Measurements from ENCODE around the gene CAMSAP2. TPM values are rescaled to one million over a fixed set of nuclear protein-coding genes. Genes with fewer than 3 reads are reported as not detected.

CAMSAP2 gene
- total RNA-seq, 1 donor from 2014 or later = 10.6 TPM

DNA sequence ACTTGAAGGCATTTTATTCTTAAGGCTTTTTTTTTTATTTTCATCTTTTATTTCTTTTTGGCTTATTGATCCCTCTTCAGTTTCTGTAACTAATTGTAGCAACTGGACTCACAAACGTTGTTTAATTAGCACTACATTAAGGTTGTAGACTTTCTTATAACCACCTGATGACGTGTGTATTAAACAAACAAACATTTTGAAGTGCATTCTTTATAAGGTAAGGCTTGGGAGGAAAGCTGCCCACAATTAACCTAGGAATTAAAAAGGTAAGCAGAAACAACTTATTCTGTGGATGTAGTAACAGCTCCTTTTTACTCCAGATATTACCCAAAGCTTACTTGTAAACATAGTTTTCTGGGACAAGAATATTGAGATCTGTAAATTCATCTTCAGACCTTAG, 55.0 kb downstream of the CAMSAP2 start:
- no peak for DNase-seq (ENCODE audit: low read depth)
- TF ChIP-seq, protein P1, sequence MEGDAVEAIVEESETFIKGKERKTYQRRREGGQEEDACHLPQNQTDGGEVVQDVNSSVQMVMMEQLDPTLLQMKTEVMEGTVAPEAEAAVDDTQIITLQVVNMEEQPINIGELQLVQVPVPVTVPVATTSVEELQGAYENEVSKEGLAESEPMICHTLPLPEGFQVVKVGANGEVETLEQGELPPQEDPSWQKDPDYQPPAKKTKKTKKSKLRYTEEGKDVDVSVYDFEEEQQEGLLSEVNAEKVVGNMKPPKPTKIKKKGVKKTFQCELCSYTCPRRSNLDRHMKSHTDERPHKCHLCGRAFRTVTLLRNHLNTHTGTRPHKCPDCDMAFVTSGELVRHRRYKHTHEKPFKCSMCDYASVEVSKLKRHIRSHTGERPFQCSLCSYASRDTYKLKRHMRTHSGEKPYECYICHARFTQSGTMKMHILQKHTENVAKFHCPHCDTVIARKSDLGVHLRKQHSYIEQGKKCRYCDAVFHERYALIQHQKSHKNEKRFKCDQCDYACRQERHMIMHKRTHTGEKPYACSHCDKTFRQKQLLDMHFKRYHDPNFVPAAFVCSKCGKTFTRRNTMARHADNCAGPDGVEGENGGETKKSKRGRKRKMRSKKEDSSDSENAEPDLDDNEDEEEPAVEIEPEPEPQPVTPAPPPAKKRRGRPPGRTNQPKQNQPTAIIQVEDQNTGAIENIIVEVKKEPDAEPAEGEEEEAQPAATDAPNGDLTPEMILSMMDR (conservative IDR thresholded peaks at IDR 0.05; ENCODE audit: low read depth, low read length) = no peak
- H3K4me3 ChIP-seq (ENCODE audit: low read depth, low read length) = no peak overlapping the region

DNA sequence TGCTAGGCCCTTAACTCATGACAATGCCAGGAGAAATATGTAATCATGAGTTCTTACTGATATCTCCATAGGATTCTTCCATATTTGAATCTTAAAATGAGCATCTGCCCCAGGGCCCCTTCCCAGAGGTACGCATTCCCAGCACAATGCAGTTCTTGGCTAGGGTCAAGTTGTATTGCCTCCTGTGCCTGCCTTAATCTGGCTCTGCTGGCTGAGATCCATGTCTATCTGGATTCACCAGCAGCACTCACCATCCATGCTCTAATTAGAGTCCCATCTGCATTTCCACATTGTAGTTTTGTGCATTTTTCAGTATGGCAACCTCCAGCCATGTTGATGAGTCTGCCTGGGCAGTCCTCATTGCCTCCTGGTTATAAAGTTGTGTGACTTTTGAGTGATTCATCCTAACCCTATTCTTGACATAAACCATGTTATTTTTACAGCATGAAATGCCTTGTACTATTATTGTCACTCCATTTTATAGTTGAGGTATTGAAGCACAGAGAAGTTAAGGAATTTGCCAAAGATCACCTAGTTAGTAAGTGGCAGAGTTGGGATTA, 55.9 kb downstream of the CAMSAP2 start:
- DNase-seq (ENCODE audit: low read depth) = no peak
- TF ChIP-seq, protein P1 (conservative IDR thresholded peaks at IDR 0.05; ENCODE audit: low read depth, low read length) = no peak
- H3K4me3 ChIP-seq (ENCODE audit: low read depth, low read length) = no peak overlapping the region

DNA sequence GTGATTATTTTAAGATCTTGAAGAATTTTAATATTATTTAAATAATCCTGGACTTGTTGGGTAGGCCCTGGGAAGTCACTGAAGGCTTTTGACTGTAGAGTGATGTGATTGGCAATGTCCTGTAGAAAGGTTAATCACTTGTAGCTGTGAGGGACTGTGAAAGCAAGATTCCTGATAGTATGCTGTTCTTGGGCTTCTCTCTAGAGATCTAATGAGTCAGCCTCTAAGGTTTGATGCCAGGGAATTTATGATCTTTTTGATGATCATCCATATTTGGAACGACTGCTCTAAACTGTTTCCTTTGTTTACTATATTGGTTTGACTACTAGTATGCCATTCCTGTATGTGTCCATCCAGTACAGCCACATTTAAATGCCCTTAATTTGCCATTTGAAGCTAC, 56.5 kb downstream of the CAMSAP2 start:
- TF ChIP-seq, protein P1 (conservative IDR thresholded peaks at IDR 0.05; ENCODE audit: low read depth, low read length) = no peak
- H3K4me3 ChIP-seq (ENCODE audit: low read depth, low read length) = no peak overlapping the region
- no peak for DNase-seq (ENCODE audit: low read depth)

DNA sequence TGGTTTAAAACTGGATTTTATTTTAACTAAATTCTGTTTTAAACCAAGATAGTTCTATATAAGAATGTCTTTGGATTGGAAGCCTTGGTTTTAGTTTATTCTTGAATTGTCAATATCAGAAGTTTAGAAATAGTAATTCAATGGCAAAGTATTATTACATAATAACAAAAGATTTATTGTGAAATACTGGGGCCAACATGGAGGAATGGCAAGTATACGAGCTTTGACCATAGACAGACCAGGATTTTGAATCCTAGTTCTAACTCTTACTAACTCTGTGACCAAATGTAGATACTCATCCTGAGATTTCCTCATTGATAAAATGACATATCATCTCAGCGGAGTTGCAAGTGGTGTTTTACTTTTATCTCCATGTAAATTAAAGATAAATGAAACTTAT, 63.3 kb downstream of the CAMSAP2 start:
- TF ChIP-seq, protein P1 (conservative IDR thresholded peaks at IDR 0.05; ENCODE audit: low read depth, low read length) = no peak
- no peak for DNase-seq (ENCODE audit: low read depth)
- H3K4me3 ChIP-seq (ENCODE audit: low read depth, low read length) = no peak overlapping the region

DNA sequence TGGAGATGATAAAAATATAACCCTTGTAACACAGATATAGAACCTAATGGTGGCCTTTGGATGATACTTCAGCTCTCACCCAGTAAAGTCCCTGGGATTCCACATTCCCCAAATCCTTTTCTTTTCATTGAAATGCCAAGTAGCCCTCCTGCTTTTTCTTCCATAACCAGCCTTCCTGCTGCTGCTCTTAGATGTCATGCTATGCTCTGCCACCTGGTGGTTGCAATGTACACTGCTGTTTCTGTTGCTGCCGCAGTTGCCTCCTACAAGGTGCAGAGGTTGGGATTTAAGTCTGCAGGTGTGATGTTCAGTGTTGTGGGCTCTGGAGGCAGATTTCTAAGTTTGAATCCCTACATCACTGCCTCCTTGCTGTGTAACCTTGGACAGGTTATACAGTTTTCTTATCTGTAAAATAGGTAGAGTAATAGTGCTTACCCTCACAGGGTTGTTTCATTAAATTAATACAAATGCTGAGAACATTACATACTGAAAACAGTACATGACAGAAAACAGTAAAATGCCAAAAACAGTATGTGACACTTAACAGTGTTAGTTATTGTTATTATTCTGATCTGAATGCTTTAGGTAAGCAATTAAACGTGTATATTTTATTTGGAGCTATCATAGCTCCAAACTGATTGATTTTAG, 64.3 kb downstream of the CAMSAP2 start:
- TF ChIP-seq, protein P1 (conservative IDR thresholded peaks at IDR 0.05; ENCODE audit: low read depth, low read length) = peak; percentile 99
- H3K4me3 ChIP-seq (ENCODE audit: low read depth, low read length) = no peak overlapping the region

DNA sequence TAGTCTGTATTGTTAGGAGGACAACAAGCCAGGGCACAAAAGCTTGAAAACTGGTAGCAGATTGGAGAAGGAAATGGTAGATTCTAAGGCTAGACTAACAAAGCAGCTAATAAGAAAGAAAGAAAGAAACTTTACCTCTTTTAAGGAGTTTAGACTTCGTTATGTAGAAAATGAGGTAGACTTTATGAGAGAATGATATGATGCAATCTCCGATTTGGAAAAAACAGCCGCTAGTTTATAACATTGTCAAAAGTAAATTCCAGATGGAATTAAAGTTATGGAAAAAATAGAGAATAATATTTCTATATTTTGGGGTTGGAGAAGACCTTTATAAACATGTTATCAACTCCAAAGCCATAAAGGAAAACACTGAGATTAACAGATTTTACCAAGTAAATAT, 67.0 kb downstream of the CAMSAP2 start:
- no peak overlapping the region for H3K4me3 ChIP-seq (ENCODE audit: low read depth, low read length)
- TF ChIP-seq, protein P1 (conservative IDR thresholded peaks at IDR 0.05; ENCODE audit: low read depth, low read length) = no peak
- DNase-seq (ENCODE audit: low read depth) = no peak

More for the DNA sequence above, 64.3 kb downstream of the CAMSAP2 start:
- DNase-seq (ENCODE audit: low read depth) = peak; percentile 43

DNA sequence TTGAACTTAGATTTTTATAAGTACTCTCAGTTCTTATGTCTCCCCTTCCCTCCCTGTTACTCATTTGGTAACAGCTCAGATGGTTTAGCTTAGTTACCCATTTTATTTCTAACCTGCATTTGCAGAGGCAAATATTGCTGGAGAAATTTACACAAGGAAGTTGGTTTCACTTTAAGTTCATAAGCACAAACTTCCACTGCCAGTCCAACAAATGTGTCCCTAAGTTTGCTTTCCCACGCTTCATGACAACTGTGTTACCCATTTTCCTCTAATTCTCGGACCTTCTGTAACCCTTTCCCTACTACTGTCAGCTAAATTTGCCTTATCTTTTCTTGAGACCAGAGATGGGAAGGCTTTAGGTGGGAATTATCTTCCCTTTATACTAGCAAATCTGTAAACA, 70.2 kb downstream of the CAMSAP2 start:
- H3K4me3 ChIP-seq (ENCODE audit: low read depth, low read length) = no peak overlapping the region
- TF ChIP-seq, protein P1 (conservative IDR thresholded peaks at IDR 0.05; ENCODE audit: low read depth, low read length) = no peak
- no peak for DNase-seq (ENCODE audit: low read depth)
